ENCODE measurements around the gene ZNRF3.

DNA sequence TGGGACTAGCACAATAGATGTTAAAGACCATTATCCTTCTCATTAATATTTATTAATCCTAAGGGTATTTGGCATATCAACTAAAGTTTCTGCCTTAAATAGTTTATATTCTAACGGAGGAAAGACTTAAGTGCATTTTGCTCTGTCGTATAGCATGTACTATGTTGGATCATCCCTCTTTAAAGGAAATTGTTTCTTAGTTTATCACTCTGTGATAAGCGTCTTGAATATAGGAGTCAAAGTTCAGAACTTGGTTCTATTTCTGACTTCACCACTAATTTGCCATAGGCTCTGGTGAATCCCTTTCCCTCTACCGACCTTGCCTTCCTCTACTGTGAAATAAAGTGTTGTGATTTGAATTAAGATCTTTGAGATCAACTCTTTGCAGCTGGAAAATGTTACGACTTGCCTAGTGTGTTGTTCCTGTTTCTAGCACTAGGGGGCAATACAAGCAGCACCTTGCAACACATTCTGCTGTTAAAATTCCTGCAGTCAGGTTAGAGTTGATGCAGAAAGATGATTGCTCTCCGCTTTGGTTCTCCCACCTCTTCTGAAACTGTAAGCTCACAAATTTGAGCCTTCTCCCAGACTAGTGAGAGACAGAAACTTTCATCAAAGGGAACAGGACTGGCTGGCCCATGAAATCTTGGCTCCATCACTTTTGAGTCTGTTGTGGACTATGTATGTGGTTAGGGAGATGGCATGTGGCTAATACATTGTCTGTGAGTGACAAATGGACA lies 27.8 kb upstream of the ZNRF3 start:
- TF ChIP-seq, protein P1, sequence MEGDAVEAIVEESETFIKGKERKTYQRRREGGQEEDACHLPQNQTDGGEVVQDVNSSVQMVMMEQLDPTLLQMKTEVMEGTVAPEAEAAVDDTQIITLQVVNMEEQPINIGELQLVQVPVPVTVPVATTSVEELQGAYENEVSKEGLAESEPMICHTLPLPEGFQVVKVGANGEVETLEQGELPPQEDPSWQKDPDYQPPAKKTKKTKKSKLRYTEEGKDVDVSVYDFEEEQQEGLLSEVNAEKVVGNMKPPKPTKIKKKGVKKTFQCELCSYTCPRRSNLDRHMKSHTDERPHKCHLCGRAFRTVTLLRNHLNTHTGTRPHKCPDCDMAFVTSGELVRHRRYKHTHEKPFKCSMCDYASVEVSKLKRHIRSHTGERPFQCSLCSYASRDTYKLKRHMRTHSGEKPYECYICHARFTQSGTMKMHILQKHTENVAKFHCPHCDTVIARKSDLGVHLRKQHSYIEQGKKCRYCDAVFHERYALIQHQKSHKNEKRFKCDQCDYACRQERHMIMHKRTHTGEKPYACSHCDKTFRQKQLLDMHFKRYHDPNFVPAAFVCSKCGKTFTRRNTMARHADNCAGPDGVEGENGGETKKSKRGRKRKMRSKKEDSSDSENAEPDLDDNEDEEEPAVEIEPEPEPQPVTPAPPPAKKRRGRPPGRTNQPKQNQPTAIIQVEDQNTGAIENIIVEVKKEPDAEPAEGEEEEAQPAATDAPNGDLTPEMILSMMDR (optimal IDR thresholded peaks at IDR 0.05 in 1 of 3, IDR thresholded peaks at IDR 0.05 in 1 of 3, conservative IDR thresholded peaks at IDR 0.05 in 1 of 3; ENCODE audit: extremely low read depth in 1 of 3, insufficient read depth in 2 of 3, low read length in 3 of 3) = peak; percentile 83 to 88 (median 84)
- no peak for TF ChIP-seq EZH2 (IDR thresholded peaks at IDR 0.05; ENCODE audit: low read length)
